ENCODE measurements around the gene PCDHGA9.
"Not testable (repeated sequence)": the region's sequence is repeated elsewhere in the genome, so short reads cannot be mapped to it uniquely, and the experiment has no call there.

PCDHGA9 gene

DNA sequence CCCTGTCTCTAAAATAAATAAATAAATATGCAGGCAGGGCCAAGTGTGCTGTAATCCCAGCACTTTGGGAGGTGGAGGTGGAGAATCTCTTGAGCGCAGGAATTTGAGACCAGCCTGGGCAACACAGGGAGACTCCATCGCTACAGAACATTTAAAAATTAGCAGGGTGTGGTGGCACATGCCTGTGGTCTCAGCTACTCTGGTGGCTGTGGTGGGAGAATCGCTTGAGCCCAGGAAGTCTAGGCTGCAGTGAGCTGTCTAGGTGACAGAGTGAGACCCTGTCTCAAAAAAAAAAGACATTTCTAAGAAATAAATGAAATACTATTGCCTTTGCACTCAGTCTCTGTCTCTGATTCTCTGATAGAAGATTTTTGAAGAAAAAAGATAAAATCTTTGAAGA, 9.0 kb downstream of the PCDHGA9 start:
- DNase-seq (ENCODE audit: low read depth): no peak
- TF ChIP-seq, protein P1, sequence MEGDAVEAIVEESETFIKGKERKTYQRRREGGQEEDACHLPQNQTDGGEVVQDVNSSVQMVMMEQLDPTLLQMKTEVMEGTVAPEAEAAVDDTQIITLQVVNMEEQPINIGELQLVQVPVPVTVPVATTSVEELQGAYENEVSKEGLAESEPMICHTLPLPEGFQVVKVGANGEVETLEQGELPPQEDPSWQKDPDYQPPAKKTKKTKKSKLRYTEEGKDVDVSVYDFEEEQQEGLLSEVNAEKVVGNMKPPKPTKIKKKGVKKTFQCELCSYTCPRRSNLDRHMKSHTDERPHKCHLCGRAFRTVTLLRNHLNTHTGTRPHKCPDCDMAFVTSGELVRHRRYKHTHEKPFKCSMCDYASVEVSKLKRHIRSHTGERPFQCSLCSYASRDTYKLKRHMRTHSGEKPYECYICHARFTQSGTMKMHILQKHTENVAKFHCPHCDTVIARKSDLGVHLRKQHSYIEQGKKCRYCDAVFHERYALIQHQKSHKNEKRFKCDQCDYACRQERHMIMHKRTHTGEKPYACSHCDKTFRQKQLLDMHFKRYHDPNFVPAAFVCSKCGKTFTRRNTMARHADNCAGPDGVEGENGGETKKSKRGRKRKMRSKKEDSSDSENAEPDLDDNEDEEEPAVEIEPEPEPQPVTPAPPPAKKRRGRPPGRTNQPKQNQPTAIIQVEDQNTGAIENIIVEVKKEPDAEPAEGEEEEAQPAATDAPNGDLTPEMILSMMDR (IDR thresholded peaks at IDR 0.05; ENCODE audit: low read depth, low read length, missing control alignments): no peak
- no peak overlapping the region for H3K4me3 ChIP-seq (ENCODE audit: low read depth, low read length)

DNA sequence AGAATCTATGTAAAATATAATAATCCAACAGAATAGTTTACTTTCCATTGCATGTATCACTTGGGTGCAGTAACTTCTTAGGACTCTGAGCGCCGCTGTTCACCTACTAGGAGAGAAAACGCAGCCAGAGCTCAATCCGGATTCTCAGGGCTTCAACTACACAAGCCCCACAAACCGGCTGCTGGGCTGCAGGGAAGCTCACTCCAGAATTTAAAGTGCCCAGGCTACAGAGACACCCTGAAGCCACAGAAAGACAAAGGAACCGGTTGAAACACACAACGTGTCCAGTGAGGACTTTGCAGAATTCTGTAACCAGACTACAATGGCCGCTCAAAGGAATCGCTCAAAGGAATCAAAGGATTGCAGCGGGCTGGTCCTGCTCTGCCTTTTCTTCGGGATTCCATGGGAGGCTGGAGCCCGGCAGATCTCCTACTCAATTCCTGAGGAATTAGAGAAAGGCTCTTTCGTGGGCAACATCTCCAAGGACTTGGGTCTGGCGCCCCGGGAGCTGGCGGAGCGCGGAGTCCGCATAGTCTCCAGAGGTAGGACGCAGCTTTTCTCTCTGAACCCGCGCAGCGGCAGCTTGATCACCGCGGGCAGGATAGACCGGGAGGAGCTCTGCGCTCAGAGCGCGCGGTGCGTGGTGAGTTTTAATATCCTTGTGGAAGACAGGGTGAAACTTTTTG, 10.4 kb downstream of the PCDHGA9 start, which contains the start of gene PCDHGA10:
Gene PCDHGA10, plus strand, starts transcription at position 134 of the 686 bp plus-strand sequence. Its CDS starts 189 bp downstream, at position 323.
- TF ChIP-seq, protein P1 (IDR thresholded peaks at IDR 0.05; ENCODE audit: low read depth, low read length, missing control alignments): peak; percentile 83
- peak within 1 kb of the TSS; percentile 77 for H3K4me3 ChIP-seq (ENCODE audit: low read depth, low read length)
- peak; percentile 70 for DNase-seq (ENCODE audit: low read depth)

DNA sequence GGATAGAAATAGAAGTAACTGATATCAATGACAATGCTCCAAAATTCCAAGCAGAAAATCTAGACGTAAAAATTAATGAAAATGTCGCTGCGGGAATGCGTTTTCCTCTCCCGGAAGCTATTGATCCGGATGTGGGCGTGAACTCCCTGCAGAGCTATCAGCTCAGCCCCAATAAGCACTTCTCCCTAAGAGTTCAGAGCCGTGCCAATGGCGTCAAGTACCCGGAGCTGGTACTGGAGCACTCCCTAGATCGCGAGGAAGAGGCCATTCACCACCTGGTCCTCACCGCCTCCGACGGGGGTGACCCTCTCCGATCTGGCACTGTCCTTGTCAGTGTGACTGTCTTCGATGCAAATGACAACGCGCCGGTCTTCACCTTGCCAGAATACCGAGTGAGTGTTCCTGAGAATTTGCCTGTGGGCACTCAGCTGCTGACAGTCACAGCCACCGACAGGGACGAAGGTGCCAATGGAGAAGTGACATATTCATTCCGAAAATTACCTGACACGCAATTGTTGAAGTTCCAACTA, 11.0 kb downstream of the PCDHGA9 start:
- TF ChIP-seq, protein P1 (IDR thresholded peaks at IDR 0.05; ENCODE audit: low read depth, low read length, missing control alignments): no peak
- no peak for DNase-seq (ENCODE audit: low read depth)
- peak overlapping the region; percentile 77 for H3K4me3 ChIP-seq (ENCODE audit: low read depth, low read length)

DNA sequence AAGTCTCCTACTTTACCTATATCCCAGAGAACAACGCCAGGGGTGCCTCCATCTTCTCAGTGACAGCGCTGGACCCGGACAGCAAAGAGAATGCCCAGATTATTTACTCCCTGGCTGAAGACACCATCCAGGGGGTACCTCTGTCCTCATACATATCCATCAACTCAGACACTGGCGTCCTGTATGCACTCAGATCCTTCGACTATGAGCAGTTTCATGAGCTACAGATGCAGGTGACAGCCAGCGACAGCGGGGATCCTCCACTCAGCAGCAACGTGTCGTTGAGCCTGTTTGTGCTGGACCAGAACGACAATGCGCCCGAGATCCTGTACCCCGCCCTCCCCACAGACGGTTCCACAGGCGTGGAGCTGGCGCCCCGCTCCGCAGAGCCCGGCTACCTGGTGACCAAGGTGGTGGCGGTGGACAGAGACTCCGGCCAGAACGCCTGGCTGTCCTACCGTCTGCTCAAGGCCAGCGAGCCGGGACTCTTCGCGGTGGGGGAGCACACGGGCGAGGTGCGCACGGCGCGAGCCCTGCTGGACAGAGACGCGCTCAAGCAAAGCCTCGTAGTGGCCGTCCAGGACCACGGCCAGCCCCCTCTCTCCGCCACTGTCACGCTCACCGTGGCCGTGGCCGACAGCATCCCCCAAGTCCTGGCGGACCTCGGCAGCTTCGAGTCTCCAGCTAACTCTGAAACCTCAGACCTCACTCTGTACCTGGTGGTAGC, 12.1 kb downstream of the PCDHGA9 start:
- H3K4me3 ChIP-seq (ENCODE audit: low read depth, low read length); DNase-seq (ENCODE audit: low read depth): not testable (repeated sequence)

DNA sequence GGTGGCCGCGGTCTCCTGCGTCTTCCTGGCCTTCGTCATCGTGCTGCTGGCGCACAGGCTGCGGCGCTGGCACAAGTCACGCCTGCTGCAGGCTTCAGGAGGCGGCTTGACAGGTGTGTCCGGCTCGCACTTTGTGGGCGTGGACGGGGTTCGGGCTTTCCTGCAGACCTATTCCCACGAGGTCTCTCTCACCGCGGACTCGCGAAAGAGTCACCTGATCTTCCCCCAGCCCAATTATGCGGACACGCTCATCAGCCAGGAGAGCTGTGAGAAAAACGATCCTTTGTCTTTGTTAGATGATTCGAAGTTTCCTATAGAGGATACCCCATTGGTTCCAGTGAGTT, 12.7 kb downstream of the PCDHGA9 start:
- peak overlapping the region; percentile 37 for H3K4me3 ChIP-seq (ENCODE audit: low read depth, low read length)

DNA sequence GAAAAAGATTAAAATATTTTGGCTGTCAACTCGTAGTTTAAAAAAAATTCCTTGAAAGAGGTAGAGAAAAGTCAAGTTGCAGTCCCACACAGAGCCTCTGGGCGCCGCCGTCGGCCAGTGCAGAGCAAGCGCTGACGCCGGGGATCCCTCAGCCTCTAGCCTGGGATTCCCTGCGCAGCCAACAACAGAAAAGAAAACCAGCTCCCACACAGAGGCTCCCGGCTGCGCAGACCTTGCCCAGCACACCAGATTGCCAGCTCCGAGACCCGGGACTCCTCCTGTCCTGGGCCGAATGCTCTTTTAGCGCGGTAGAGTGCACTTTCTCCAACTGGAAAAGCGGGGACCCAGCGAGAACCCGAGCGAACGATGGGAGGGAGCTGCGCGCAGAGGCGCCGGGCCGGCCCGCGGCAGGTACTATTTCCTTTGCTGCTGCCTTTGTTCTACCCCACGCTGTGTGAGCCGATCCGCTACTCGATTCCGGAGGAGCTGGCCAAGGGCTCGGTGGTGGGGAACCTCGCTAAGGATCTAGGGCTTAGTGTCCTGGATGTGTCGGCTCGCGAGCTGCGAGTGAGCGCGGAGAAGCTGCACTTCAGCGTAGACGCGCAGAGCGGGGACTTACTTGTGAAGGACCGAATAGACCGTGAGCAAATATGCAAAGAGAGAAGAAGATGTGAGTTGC, 15.1 kb downstream of the PCDHGA9 start, which contains the start of gene PCDHGB7:
Gene PCDHGB7, plus strand, starts transcription at position 184 of the 679 bp plus-strand sequence. Its CDS starts 183 bp downstream, at position 367.
- not testable (repeated sequence) for DNase-seq (ENCODE audit: low read depth)
- TF ChIP-seq, protein P1 (IDR thresholded peaks at IDR 0.05; ENCODE audit: low read depth, low read length, missing control alignments): peak; percentile 78
- peak within 1 kb of the TSS; percentile 52 for H3K4me3 ChIP-seq (ENCODE audit: low read depth, low read length)

More for the DNA sequence above, 12.7 kb downstream of the PCDHGA9 start:
- DNase-seq (ENCODE audit: low read depth): not testable (repeated sequence)

DNA sequence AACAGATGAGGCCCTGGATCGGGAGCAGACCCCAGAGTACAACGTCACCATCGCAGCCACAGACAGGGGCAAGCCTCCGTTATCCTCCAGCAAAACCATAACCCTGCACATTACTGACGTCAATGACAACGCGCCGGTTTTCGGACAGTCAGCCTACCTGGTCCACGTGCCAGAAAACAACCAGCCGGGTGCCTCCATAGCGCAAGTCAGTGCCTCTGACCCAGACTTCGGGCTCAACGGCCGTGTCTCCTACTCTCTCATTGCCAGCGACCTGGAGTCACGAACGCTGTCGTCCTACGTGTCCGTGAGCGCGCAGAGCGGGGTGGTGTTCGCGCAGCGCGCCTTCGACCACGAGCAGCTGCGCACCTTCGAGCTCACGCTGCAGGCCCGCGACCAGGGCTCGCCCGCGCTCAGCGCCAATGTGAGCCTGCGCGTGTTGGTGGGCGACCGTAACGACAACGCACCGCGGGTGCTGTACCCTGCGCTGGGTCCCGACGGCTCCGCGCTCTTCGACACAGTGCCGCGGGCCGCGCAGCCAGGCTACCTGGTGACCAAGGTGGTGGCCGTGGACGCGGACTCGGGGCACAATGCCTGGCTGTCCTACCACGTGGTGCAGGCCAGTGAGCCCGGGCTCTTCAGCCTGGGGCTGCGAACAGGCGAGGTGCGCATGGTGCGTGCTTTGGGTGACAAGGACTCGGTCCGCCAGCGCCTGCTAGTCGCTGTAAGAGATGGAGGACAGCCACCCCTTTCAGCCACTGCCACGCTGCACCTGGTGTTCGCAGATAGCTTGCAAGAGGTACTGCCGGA, 16.7 kb downstream of the PCDHGA9 start:
- TF ChIP-seq, protein P1 (IDR thresholded peaks at IDR 0.05; ENCODE audit: low read depth, low read length, missing control alignments): no peak
- H3K4me3 ChIP-seq (ENCODE audit: low read depth, low read length): no peak overlapping the region
- no peak for DNase-seq (ENCODE audit: low read depth)

Data from GM12864 (cell line).